ENCODE measurements around the gene GRAMD1B. TPM values are rescaled to one million over a fixed set of nuclear protein-coding genes. Genes with fewer than 3 reads are reported as not detected.

GRAMD1B gene
- total and polyA plus RNA-seq, 4 donors, result 28.7 to 51.5 (median 45.9) TPM

DNA sequence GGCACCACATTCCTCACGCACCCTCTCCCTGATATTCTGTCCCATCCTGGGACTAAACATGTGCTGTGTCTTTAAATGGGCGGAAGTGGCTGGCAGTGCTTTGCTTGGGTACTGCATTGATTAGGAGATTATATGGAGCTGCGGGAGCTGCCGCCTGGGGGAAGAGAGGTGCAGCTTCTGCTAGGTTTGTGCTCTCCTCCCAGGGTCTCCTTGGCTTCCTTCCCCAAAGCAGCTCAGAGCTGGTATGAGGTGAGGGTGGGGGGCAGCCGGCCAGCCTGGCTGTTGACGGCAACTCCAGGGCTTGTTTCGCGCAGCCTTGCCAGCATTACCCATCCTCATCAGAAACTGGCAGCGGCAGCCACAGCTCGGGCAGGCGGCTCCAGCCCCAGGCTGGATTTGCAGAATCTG, 95.4 kb downstream of the GRAMD1B start:
- H3K27ac ChIP-seq (ENCODE audit: low read depth, low read length), result peak overlapping the region; percentile 75
- no peaks in the 10 kb centered on the region for H3K27me3 ChIP-seq (ENCODE audit: control insufficient read depth, insufficient read depth, low read length)
- no peaks in the 10 kb centered on the region for H3K36me3 ChIP-seq (ENCODE audit: control insufficient read depth, insufficient read depth, low read length)
- peak in 4 of 6 donors; percentile 36 to 86 (median 66) for DNase-seq (ENCODE audit: low read depth in 4 of 6, low spot score in 6 of 6)
- H3K9me3 ChIP-seq (ENCODE audit: control insufficient read depth, insufficient read depth, low read length), result no peaks in the 10 kb centered on the region
- 7% methylated on average over 6 of the region's 11 CpGs for whole genome bisulfite sequencing (ENCODE audit: insufficient coverage)
- peaks cover 29% of the 10 kb centered on the region for H3K4me1 ChIP-seq (ENCODE audit: control insufficient read depth, insufficient read depth, low read length)
- peak overlapping the region; percentile 55 for H3K4me3 ChIP-seq (ENCODE audit: low read depth, low read length)

DNA sequence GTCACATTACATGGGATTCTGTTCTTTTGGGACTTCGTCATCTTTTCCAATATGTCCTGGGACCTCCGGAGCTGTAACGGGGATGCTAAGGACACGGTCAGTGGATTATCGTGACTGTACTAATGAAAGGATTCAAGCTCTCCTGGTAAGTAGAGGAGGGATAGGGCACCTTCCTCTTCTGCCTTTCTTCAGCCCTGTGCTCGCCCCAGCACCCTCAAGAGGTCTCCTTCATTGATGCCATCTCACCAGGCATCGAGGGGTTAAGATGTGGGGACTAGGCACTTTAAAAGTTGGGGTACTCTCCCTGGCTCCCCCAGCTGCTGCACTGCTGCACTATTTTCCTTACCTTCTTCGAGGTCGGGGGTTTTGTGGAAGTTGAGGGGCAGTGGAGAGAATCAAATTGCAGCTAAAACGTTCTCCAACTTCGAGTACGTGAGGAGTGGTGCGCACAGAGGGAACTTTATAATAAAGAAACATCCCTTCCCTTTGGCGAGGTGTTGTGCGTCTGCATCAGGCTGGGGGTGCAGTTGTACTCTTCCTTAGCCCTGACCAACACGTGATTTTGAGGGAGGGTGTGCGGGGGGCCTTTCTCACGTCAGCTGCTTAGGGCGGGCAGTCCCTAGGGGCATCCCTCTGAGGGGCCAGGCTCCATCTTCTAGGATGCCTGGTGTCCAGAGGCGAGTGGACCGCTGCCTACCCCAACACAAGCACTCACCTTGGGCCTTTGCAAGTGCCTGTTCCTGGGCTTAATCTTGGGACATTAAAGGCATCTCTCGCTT, 96.1 kb downstream of the GRAMD1B start:
- DNase-seq (ENCODE audit: low read depth in 4 of 6, low spot score in 6 of 6), result no peak
- Histone ChIP-seq H3K36me3 (ENCODE audit: control insufficient read depth, insufficient read depth, low read length) (no peaks in the 10 kb centered on the region), H3K27me3 (ENCODE audit: control insufficient read depth, insufficient read depth, low read length) (no peaks in the 10 kb centered on the region), H3K27ac (ENCODE audit: low read depth, low read length) (peak overlapping the region; percentile 75), H3K9me3 (ENCODE audit: control insufficient read depth, insufficient read depth, low read length) (no peaks in the 10 kb centered on the region), H3K4me3 (ENCODE audit: low read depth, low read length) (peak overlapping the region; percentile 55), H3K4me1 (ENCODE audit: control insufficient read depth, insufficient read depth, low read length) (peaks cover 29% of the 10 kb centered on the region)
- WGBS (ENCODE audit: insufficient coverage), result 31% methylated on average over 4 of the region's 22 CpGs

DNA sequence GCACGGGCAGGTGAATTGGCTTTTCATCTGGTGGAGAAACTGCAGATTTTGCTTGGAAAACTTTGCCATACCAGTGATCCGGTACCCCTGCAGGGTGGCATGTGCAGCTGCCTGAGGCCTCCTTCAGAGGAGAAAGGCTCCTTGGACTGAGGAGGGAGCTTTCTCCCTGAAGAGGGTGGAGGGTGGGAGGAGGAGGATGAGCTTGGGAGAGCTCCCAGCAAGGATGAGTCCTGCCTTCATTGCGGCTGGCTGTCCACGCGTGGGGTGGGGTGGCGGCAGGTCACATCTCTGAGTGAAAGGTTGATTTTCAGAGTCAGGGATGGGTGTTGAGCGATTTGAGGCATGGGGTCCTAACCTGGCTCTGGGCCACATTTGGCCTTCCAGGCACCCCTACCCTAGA, 96.8 kb downstream of the GRAMD1B start:
- Histone ChIP-seq H3K36me3 (ENCODE audit: control insufficient read depth, insufficient read depth, low read length) (no peaks in the 10 kb centered on the region), H3K9me3 (ENCODE audit: control insufficient read depth, insufficient read depth, low read length) (no peaks in the 10 kb centered on the region), H3K27ac (ENCODE audit: low read depth, low read length) (no peak overlapping the region), H3K4me1 (ENCODE audit: control insufficient read depth, insufficient read depth, low read length) (peaks cover 29% of the 10 kb centered on the region), H3K27me3 (ENCODE audit: control insufficient read depth, insufficient read depth, low read length) (no peaks in the 10 kb centered on the region), H3K4me3 (ENCODE audit: low read depth, low read length) (no peak overlapping the region)
- WGBS (ENCODE audit: insufficient coverage), result 84% methylated on average over 6 of the region's 7 CpGs
- no peak for DNase-seq (ENCODE audit: low read depth in 4 of 6, low spot score in 6 of 6)

DNA sequence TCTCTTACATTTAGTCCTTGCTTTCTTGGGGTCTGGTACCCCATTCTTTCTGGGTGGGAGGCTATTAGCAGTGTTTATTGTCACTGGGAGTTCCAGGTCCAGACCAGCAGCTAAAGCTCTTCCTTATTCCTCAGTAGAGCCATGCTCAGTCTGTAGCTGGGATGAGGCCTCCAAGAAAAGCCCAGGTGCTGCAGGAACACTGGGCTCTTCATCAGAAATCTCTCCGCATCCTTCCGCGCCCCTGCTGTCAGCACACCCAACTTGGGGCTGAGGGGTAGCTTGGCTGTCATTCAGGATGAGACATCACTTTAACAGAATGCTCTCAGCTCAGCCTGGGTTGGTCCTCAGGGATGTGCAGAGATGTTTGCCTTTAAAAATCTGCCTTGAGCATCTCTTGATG, 97.5 kb downstream of the GRAMD1B start:
- H3K27ac ChIP-seq (ENCODE audit: low read depth, low read length), result no peak overlapping the region
- WGBS (ENCODE audit: insufficient coverage), result 100% methylated on average over 2 of the region's 3 CpGs
- peaks cover 29% of the 10 kb centered on the region for H3K4me1 ChIP-seq (ENCODE audit: control insufficient read depth, insufficient read depth, low read length)
- no peaks in the 10 kb centered on the region for H3K9me3 ChIP-seq (ENCODE audit: control insufficient read depth, insufficient read depth, low read length)
- no peak overlapping the region for H3K4me3 ChIP-seq (ENCODE audit: low read depth, low read length)
- H3K36me3 ChIP-seq (ENCODE audit: control insufficient read depth, insufficient read depth, low read length), result no peaks in the 10 kb centered on the region
- no peak for DNase-seq (ENCODE audit: low read depth in 4 of 6, low spot score in 6 of 6)
- H3K27me3 ChIP-seq (ENCODE audit: control insufficient read depth, insufficient read depth, low read length), result no peaks in the 10 kb centered on the region

DNA sequence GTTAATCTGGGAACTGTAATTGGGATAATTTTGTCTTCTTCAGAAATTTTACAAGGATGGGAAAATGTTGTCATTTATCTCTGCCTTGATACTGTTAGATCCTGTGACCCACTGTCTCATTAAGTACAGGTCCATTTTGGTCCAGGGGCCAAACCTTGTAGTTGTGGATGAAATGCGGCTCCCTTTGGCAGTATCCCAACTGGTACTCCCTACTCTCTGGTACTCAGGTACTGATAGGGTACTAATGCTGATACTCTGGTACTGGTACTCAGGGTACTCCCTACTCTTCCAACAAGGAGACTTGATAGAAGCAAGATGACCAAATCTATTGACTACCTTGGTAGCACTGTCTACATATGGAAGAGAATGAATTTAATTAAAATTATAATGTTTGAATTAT, 97.9 kb downstream of the GRAMD1B start:
- no peak overlapping the region for H3K27ac ChIP-seq (ENCODE audit: low read depth, low read length)
- WGBS (ENCODE audit: insufficient coverage), result no CpG with 5 or more reads among the region's 1 CpG
- no peak for DNase-seq (ENCODE audit: low read depth in 4 of 6, low spot score in 6 of 6)
- peaks cover 29% of the 10 kb centered on the region for H3K4me1 ChIP-seq (ENCODE audit: control insufficient read depth, insufficient read depth, low read length)
- H3K9me3 ChIP-seq (ENCODE audit: control insufficient read depth, insufficient read depth, low read length), result no peaks in the 10 kb centered on the region
- H3K4me3 ChIP-seq (ENCODE audit: low read depth, low read length), result no peak overlapping the region
- no peaks in the 10 kb centered on the region for H3K36me3 ChIP-seq (ENCODE audit: control insufficient read depth, insufficient read depth, low read length)
- H3K27me3 ChIP-seq (ENCODE audit: control insufficient read depth, insufficient read depth, low read length), result no peaks in the 10 kb centered on the region

DNA sequence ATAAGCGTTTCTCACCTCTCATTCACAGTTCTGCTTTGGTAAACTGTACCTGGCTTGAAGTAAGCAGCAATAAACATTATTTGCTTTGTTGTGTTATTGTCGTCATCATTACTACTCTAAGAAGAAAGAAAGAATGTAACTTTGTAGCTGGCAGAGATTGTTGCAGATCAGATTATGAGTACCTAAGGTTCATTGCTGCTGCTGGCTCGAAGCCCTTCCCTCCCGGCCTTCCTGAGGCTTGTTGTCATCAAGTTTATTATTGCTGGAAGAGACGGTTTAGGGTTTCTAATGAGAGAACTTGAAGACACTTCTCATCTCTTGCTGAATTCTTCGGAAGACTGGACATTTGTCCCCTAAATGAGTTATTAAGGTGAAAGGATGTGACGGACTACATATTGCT, 101.3 kb downstream of the GRAMD1B start:
- WGBS (ENCODE audit: insufficient coverage), result 60% methylated on average over 2 of the region's 7 CpGs
- H3K27ac ChIP-seq (ENCODE audit: low read depth, low read length), result no peak overlapping the region
- no peaks in the 10 kb centered on the region for H3K9me3 ChIP-seq (ENCODE audit: control insufficient read depth, insufficient read depth, low read length)
- no peaks in the 10 kb centered on the region for H3K36me3 ChIP-seq (ENCODE audit: control insufficient read depth, insufficient read depth, low read length)
- peaks cover 13% of the 10 kb centered on the region for H3K4me1 ChIP-seq (ENCODE audit: control insufficient read depth, insufficient read depth, low read length)
- no peaks in the 10 kb centered on the region for H3K27me3 ChIP-seq (ENCODE audit: control insufficient read depth, insufficient read depth, low read length)
- no peak overlapping the region for H3K4me3 ChIP-seq (ENCODE audit: low read depth, low read length)
- DNase-seq (ENCODE audit: low read depth in 4 of 6, low spot score in 6 of 6), result no peak

DNA sequence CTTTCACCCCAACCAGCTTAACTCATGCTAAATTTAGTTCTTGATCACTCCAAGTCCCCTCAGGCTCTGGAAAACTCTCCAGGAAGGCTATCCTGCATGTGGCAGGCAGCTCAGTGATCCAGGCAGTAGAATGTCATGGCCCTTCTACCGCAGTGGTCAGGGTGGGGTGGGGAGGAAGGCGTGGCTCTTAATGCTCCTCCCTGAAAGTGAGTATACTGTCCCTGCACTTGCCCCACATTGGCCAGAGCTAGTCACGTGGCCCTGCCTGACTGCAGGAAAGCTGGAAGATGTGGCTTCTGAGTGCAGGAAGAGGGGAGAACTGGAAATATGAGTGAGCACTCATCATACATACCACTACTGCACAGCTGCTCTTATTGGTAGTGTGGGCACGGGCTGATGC, 102.1 kb downstream of the GRAMD1B start:
- Histone ChIP-seq H3K27ac (ENCODE audit: low read depth, low read length) (no peak overlapping the region), H3K4me1 (ENCODE audit: control insufficient read depth, insufficient read depth, low read length) (peaks cover 5% of the 10 kb centered on the region), H3K9me3 (ENCODE audit: control insufficient read depth, insufficient read depth, low read length) (no peaks in the 10 kb centered on the region), H3K27me3 (ENCODE audit: control insufficient read depth, insufficient read depth, low read length) (no peaks in the 10 kb centered on the region), H3K36me3 (ENCODE audit: control insufficient read depth, insufficient read depth, low read length) (no peaks in the 10 kb centered on the region), H3K4me3 (ENCODE audit: low read depth, low read length) (no peak overlapping the region)
- WGBS (ENCODE audit: insufficient coverage), result 83% methylated on average over 1 of the region's 4 CpGs
- DNase-seq (ENCODE audit: low read depth in 4 of 6, low spot score in 6 of 6), result no peak

DNA sequence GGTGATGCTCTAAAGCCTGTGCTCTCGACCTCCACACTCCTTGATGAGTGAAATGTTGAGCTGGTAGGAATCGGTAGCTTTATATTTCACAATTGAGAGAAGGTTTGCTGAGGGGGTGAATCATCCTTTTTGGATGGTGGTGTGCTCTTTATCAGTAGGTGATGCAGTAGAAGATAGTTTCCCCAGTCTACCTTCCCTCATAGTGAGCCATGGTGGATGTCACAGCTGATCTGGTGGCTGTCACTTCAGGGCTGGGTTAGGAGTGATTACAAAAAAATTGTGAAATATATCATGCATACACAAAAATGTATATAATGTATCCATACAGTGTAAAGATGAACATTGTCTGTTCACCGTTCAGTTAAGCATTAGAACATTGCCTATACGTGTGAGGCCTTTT, 105.3 kb downstream of the GRAMD1B start:
- WGBS (ENCODE audit: insufficient coverage), result 100% methylated on average over 2 of the region's 4 CpGs

DNA sequence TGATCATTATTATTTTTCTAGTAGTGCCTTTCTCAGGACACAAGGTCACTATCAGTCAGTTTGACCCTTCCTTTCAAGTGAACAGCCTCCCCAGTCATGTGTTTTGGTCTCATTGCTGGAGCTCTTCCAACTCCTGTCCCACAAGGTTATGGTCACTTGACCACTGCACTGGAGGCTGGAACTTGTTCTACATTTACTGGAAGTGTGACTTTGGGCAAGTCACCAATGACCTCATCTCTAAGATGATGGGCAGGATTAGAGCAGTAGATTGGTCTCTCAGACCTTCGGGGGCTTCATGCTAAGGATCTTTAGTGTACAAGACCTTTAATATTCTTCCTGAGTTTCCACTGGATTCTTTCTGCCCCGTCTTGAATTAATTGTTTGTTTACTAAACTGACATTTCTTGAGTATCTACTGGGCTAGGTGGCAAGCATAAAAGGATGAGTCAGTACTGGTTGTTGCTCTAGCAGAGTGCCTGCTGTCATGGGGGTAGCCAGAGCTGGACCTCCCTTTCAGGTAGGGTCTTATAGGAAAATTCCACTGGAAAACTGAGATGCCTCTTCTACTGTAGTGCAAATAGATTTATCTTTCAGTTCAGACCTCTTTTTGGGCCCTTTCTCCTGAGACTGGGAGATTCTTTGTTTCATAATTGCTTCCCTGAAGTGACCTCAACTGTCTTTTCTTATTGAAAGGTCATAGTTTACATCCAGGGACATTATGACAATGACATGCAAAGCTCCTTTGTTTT, 106.8 kb downstream of the GRAMD1B start:
- H3K4me3 ChIP-seq (ENCODE audit: low read depth, low read length), result no peak overlapping the region
- DNase-seq (ENCODE audit: low read depth in 4 of 6, low spot score in 6 of 6), result no peak
- no peaks in the 10 kb centered on the region for H3K9me3 ChIP-seq (ENCODE audit: control insufficient read depth, insufficient read depth, low read length)
- H3K27me3 ChIP-seq (ENCODE audit: control insufficient read depth, insufficient read depth, low read length), result no peaks in the 10 kb centered on the region
- WGBS (ENCODE audit: insufficient coverage), result 100% methylated on average over 1 of the region's 2 CpGs
- no peak overlapping the region for H3K27ac ChIP-seq (ENCODE audit: low read depth, low read length)
- H3K4me1 ChIP-seq (ENCODE audit: control insufficient read depth, insufficient read depth, low read length), result no peaks in the 10 kb centered on the region
- H3K36me3 ChIP-seq (ENCODE audit: control insufficient read depth, insufficient read depth, low read length), result no peaks in the 10 kb centered on the region

More for the DNA sequence above, 105.3 kb downstream of the GRAMD1B start:
- Histone ChIP-seq H3K27me3 (ENCODE audit: control insufficient read depth, insufficient read depth, low read length) (no peaks in the 10 kb centered on the region), H3K9me3 (ENCODE audit: control insufficient read depth, insufficient read depth, low read length) (no peaks in the 10 kb centered on the region), H3K4me1 (ENCODE audit: control insufficient read depth, insufficient read depth, low read length) (no peaks in the 10 kb centered on the region), H3K36me3 (ENCODE audit: control insufficient read depth, insufficient read depth, low read length) (no peaks in the 10 kb centered on the region), H3K27ac (ENCODE audit: low read depth, low read length) (no peak overlapping the region), H3K4me3 (ENCODE audit: low read depth, low read length) (no peak overlapping the region)
- DNase-seq (ENCODE audit: low read depth in 4 of 6, low spot score in 6 of 6), result no peak

DNA sequence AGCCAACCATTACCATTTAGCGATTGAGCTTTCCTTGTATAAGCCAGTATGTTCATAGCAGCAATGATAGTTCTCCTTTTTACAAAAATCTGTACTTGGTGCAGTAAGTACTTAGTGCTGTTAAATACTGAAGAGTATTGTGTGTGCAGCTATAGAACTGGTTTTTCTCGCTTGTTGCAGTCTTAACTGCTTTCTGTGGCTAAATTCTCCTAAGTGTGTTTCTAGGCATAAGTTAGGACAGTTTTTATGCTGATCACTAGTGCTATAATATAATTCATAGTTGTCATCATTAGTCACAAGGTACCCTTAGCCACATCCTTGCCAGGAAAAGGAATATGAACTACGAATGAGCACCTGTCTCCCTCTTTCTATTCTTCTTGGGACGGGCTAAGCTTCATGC, 107.7 kb downstream of the GRAMD1B start:
- no peak overlapping the region for H3K27ac ChIP-seq (ENCODE audit: low read depth, low read length)
- WGBS (ENCODE audit: insufficient coverage), result no CpG with 5 or more reads among the region's 4 CpGs
- no peaks in the 10 kb centered on the region for H3K9me3 ChIP-seq (ENCODE audit: control insufficient read depth, insufficient read depth, low read length)
- H3K36me3 ChIP-seq (ENCODE audit: control insufficient read depth, insufficient read depth, low read length), result no peaks in the 10 kb centered on the region
- H3K4me1 ChIP-seq (ENCODE audit: control insufficient read depth, insufficient read depth, low read length), result no peaks in the 10 kb centered on the region
- H3K4me3 ChIP-seq (ENCODE audit: low read depth, low read length), result no peak overlapping the region
- H3K27me3 ChIP-seq (ENCODE audit: control insufficient read depth, insufficient read depth, low read length), result no peaks in the 10 kb centered on the region
- DNase-seq (ENCODE audit: low read depth in 4 of 6, low spot score in 6 of 6), result no peak
